HepG2 (cell line): ENCODE results near the gene MAB21L4. TPM values are rescaled to one million over a fixed set of nuclear protein-coding genes. Genes with fewer than 3 reads are reported as not detected.
A peak's percentile ranks its signal among the peaks of the same experiment; 100 is the strongest.

Experiments used
- BRCA1 ChIP-seq: sonication (generic); formaldehyde crosslinking; IDR thresholded peaks from 2 replicates; pipeline ENCODE4 v1.4.0; 2020; ENCODE audit warnings: missing genetic modification reagents
- CCAR2 ChIP-seq: fragments of 200-400 bp; formaldehyde crosslinking; optimal IDR thresholded peaks from 2 replicates; pipeline ENCODE3; 2018; ENCODE audit warnings: low read depth, mild to moderate bottlenecking, low read length, moderate library complexity
- ISX ChIP-seq: sonication (generic); formaldehyde crosslinking; conservative IDR thresholded peaks from 2 replicates; pipeline ENCODE4 v1.5.0; 2020; ENCODE audit warnings: missing genetic modification reagents
- MATR3 ChIP-seq: sonication (generic); formaldehyde crosslinking; IDR thresholded peaks from 2 replicates; pipeline ENCODE4 v1.4.0; 2020; ENCODE audit warnings: missing genetic modification reagents
- MXD4 ChIP-seq: IDR thresholded peaks from 2 replicates; pipeline ENCODE4 v1.6.1; 2016; ENCODE audit warnings: mild to moderate bottlenecking, missing biosample characterization, missing genetic modification reagents
- NAIF1 ChIP-seq: sonication (generic); formaldehyde crosslinking; IDR thresholded peaks from 2 replicates; pipeline ENCODE4 v1.5.0; 2020; ENCODE audit warnings: mild to moderate bottlenecking, missing genetic modification reagents, borderline replicate concordance
- TAF15 ChIP-seq: fragments of 200-400 bp; formaldehyde crosslinking; IDR thresholded peaks from one replicate; pipeline ENCODE4 v1.6.1; 2018; ENCODE audit warnings: mild to moderate bottlenecking, low read depth, low read length; ENCODE audit not compliant: poor library complexity, severe bottlenecking
- ZEB1 ChIP-seq: IDR thresholded peaks from 2 replicates; pipeline ENCODE4 v1.6.1; 2012; ENCODE audit warnings: mild to moderate bottlenecking, low read depth, inconsistent platforms; ENCODE audit not compliant: insufficient replicate concordance
- ZNF335 ChIP-seq: sonication (generic); formaldehyde crosslinking; IDR thresholded peaks from 2 replicates; pipeline ENCODE4 v1.4.0; 2020; ENCODE audit warnings: missing genetic modification reagents
- ZNF768 ChIP-seq: sonication (generic); formaldehyde crosslinking; IDR thresholded peaks from 2 replicates; pipeline ENCODE4 v1.4.0; 2020; ENCODE audit warnings: missing genetic modification reagents
- polyA plus RNA-seq, 8 experiments: library from polyadenylated mRNA; depleted of rRNA in 3 of 8; stranded (reverse) in 7 of 8; unstranded in 1 of 8; fragments of >200 nt; fragmentation: Illumina TruSeq in 4 of 8; extraction: Trizol in 4 of 8; gene quantifications; 2 replicates each; pipeline versions ENCODE4 v1.2.1 to v1.2.3, GENCODE V29; 2011 to 2016; ENCODE audit warnings: low read depth in 4 of 8, missing spikeins in 1 of 8, mixed read lengths in 1 of 8; ENCODE audit not compliant: insufficient read depth in 1 of 8
- total RNA-seq, 5 experiments: library from RNA; depleted of rRNA; stranded (reverse); fragments of >200 nt; fragmentation: Illumina TruSeq; extraction: Trizol; gene quantifications; 2 replicates each; pipeline ENCODE4 v1.2.3, GENCODE V29; 2016; ENCODE audit warnings: low read depth in 1 of 5
- TF ChIP-seq, protein P1 (sequence below): IDR thresholded peaks from 2 replicates; pipeline ENCODE4 v1.6.1; 2016; ENCODE audit warnings: low read depth, missing genetic modification reagents, missing compliant biosample characterization
- TF ChIP-seq, protein P2 (sequence below): sonication (generic); formaldehyde crosslinking; IDR thresholded peaks from 2 replicates; pipeline ENCODE4 v1.4.0; 2020; ENCODE audit warnings: mild to moderate bottlenecking, missing genetic modification reagents, borderline replicate concordance
- TF ChIP-seq, protein P3 (sequence below): fragments of 450-650 bp; IDR thresholded peaks from 2 replicates; pipeline ENCODE4 v1.6.1; 2017

The MAB21L4 gene
- total and polyA plus RNA-seq, 2 of the 13 experiments (the other 11 are each of a cell fraction or from before 2014, with no cell fraction given), result 3.0 to 14.0 TPM

- TF ChIP-seq, protein P1, sequence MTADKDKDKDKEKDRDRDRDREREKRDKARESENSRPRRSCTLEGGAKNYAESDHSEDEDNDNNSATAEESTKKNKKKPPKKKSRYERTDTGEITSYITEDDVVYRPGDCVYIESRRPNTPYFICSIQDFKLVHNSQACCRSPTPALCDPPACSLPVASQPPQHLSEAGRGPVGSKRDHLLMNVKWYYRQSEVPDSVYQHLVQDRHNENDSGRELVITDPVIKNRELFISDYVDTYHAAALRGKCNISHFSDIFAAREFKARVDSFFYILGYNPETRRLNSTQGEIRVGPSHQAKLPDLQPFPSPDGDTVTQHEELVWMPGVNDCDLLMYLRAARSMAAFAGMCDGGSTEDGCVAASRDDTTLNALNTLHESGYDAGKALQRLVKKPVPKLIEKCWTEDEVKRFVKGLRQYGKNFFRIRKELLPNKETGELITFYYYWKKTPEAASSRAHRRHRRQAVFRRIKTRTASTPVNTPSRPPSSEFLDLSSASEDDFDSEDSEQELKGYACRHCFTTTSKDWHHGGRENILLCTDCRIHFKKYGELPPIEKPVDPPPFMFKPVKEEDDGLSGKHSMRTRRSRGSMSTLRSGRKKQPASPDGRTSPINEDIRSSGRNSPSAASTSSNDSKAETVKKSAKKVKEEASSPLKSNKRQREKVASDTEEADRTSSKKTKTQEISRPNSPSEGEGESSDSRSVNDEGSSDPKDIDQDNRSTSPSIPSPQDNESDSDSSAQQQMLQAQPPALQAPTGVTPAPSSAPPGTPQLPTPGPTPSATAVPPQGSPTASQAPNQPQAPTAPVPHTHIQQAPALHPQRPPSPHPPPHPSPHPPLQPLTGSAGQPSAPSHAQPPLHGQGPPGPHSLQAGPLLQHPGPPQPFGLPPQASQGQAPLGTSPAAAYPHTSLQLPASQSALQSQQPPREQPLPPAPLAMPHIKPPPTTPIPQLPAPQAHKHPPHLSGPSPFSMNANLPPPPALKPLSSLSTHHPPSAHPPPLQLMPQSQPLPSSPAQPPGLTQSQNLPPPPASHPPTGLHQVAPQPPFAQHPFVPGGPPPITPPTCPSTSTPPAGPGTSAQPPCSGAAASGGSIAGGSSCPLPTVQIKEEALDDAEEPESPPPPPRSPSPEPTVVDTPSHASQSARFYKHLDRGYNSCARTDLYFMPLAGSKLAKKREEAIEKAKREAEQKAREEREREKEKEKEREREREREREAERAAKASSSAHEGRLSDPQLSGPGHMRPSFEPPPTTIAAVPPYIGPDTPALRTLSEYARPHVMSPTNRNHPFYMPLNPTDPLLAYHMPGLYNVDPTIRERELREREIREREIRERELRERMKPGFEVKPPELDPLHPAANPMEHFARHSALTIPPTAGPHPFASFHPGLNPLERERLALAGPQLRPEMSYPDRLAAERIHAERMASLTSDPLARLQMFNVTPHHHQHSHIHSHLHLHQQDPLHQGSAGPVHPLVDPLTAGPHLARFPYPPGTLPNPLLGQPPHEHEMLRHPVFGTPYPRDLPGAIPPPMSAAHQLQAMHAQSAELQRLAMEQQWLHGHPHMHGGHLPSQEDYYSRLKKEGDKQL, result peak; percentile 91
- TF ChIP-seq ZNF768 (peak; percentile 71), MXD4 (CRISPR knock-in tag) (peak; percentile 93), ZEB1 (peak; percentile 68), TAF15 (no peak), MATR3 (CRISPR knock-in tag) (no peak), ISX (no peak), BRCA1 (peak; percentile 92), ZNF335 (CRISPR knock-in tag) (peak; percentile 79), CCAR2 (no peak), NAIF1 (CRISPR knock-in tag) (peak; percentile 85; the same call in 1 of the 2 replicates)
- TF ChIP-seq, protein P2, sequence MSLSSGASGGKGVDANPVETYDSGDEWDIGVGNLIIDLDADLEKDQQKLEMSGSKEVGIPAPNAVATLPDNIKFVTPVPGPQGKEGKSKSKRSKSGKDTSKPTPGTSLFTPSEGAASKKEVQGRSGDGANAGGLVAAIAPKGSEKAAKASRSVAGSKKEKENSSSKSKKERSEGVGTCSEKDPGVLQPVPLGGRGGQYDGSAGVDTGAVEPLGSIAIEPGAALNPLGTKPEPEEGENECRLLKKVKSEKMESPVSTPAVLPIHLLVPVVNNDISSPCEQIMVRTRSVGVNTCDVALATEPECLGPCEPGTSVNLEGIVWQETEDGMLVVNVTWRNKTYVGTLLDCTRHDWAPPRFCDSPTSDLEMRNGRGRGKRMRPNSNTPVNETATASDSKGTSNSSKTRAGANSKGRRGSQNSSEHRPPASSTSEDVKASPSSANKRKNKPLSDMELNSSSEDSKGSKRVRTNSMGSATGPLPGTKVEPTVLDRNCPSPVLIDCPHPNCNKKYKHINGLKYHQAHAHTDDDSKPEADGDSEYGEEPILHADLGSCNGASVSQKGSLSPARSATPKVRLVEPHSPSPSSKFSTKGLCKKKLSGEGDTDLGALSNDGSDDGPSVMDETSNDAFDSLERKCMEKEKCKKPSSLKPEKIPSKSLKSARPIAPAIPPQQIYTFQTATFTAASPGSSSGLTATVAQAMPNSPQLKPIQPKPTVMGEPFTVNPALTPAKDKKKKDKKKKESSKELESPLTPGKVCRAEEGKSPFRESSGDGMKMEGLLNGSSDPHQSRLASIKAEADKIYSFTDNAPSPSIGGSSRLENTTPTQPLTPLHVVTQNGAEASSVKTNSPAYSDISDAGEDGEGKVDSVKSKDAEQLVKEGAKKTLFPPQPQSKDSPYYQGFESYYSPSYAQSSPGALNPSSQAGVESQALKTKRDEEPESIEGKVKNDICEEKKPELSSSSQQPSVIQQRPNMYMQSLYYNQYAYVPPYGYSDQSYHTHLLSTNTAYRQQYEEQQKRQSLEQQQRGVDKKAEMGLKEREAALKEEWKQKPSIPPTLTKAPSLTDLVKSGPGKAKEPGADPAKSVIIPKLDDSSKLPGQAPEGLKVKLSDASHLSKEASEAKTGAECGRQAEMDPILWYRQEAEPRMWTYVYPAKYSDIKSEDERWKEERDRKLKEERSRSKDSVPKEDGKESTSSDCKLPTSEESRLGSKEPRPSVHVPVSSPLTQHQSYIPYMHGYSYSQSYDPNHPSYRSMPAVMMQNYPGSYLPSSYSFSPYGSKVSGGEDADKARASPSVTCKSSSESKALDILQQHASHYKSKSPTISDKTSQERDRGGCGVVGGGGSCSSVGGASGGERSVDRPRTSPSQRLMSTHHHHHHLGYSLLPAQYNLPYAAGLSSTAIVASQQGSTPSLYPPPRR (CRISPR knock-in tag), result peak; percentile 95
- TF ChIP-seq, protein P3, sequence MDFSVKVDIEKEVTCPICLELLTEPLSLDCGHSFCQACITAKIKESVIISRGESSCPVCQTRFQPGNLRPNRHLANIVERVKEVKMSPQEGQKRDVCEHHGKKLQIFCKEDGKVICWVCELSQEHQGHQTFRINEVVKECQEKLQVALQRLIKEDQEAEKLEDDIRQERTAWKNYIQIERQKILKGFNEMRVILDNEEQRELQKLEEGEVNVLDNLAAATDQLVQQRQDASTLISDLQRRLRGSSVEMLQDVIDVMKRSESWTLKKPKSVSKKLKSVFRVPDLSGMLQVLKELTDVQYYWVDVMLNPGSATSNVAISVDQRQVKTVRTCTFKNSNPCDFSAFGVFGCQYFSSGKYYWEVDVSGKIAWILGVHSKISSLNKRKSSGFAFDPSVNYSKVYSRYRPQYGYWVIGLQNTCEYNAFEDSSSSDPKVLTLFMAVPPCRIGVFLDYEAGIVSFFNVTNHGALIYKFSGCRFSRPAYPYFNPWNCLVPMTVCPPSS, result no peak
Observed at GRCh38 chr2:240857039-240858008, 38.6 kb downstream of the MAB21L4 start (continued).
